Measurements from ENCODE around the gene GPR21.
A peak's percentile ranks its signal among the peaks of the same experiment; 100 is the strongest.

Gene GPR21

DNA sequence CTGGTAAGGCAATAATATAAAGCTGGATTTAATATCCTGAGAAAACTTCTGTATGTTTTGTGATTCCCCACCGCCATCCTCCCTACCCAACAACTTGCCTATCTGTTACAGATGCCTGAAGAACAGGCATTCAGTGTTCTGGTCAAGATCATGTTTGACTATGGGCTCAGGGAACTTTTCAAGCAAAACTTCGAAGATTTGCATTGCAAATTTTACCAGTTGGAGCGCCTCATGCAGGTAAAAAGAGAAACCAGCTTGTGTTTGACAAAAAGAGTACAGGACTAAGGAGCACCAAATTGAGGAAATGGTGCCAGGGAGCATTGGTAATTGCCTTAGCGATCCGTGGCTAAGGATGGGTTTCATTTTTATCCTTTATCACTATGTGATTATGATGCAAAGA is 40.0 kb downstream of the GPR21 start:
- H3K27ac ChIP-seq (ENCODE audit: low read depth in 2 of 2, low read length in 2 of 2), result no peak overlapping the region
- H3K27me3 ChIP-seq (ENCODE audit: control insufficient read depth in 2 of 2, insufficient read depth in 2 of 2, low read length in 2 of 2), result no peaks in the 10 kb centered on the region
- H3K9me3 ChIP-seq (ENCODE audit: control insufficient read depth in 2 of 2, low read length in 2 of 2), result no peaks in the 10 kb centered on the region
- peaks cover 27 to 41% of the 10 kb centered on the region in 2 donors for H3K36me3 ChIP-seq (ENCODE audit: control insufficient read depth in 2 of 2, insufficient read depth in 2 of 2, low read length in 2 of 2)
- no peak overlapping the region for H3K9ac ChIP-seq (ENCODE audit: low read depth in 1 of 2, low read length in 2 of 2)
- no peak overlapping the region for H3K4me3 ChIP-seq (ENCODE audit: low read length in 2 of 2)
- no peaks in the 10 kb centered on the region for H3K4me1 ChIP-seq (ENCODE audit: control insufficient read depth in 2 of 2, insufficient read depth in 2 of 2, low read length in 2 of 2)

DNA sequence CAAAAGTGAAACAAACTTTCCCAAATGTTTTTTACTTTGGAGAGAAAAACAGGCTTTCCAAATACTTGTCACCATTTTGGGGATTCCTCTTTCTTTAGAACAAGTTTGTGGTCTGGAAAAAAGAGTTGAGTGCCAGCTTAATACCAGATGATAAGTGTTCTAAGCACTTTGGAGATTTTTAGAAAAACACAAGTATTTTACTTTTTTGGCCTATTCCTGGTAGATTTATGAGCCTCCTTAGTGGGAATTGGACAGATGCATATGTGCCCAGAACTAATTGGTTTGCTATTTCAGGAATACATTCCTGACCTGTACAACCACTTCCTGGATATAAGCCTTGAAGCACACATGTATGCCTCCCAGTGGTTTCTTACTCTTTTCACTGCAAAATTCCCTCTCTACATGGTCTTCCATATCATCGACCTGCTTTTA is 40.5 kb downstream of the GPR21 start:
- Histone ChIP-seq H3K4me1 (ENCODE audit: control insufficient read depth in 2 of 2, insufficient read depth in 2 of 2, low read length in 2 of 2) (no peaks in the 10 kb centered on the region), H3K9ac (ENCODE audit: low read depth in 1 of 2, low read length in 2 of 2) (no peak overlapping the region), H3K27ac (ENCODE audit: low read depth in 2 of 2, low read length in 2 of 2) (peak overlapping the region; percentile 4 to 11), H3K27me3 (ENCODE audit: control insufficient read depth in 2 of 2, insufficient read depth in 2 of 2, low read length in 2 of 2) (no peaks in the 10 kb centered on the region), H3K36me3 (ENCODE audit: control insufficient read depth in 2 of 2, insufficient read depth in 2 of 2, low read length in 2 of 2) (peaks cover 33 to 39% of the 10 kb centered on the region in 2 donors), H3K4me3 (ENCODE audit: low read length in 2 of 2) (no peak overlapping the region), H3K9me3 (ENCODE audit: control insufficient read depth in 2 of 2, low read length in 2 of 2) (no peaks in the 10 kb centered on the region)

DNA sequence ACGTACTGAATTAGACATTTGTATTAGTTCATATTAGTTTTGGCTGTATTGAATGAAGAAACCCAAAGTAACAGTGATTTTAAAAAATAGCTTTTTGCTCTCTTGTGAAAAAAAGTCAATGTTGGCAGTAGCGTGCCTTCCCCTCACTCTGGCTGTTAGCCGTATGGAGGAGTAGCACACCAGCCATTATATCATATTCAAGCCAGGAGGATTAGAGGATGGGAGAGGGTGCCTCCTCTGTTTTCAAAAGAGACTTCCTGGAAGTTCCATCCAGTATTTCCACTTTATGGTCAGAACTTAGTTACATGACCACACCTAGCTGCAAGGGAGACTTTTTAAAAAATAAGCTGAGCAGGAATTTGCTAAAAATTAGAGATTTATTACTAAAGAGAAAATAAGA is 41.2 kb downstream of the GPR21 start:
- H3K27ac ChIP-seq (ENCODE audit: low read depth in 2 of 2, low read length in 2 of 2), result peak overlapping the region in 1 of 2 donors; percentile 11
- H3K9ac ChIP-seq (ENCODE audit: low read depth in 1 of 2, low read length in 2 of 2), result no peak overlapping the region
- H3K4me3 ChIP-seq (ENCODE audit: low read length in 2 of 2), result no peak overlapping the region
- no peaks in the 10 kb centered on the region for H3K27me3 ChIP-seq (ENCODE audit: control insufficient read depth in 2 of 2, insufficient read depth in 2 of 2, low read length in 2 of 2)
- no peaks in the 10 kb centered on the region for H3K4me1 ChIP-seq (ENCODE audit: control insufficient read depth in 2 of 2, insufficient read depth in 2 of 2, low read length in 2 of 2)
- no peaks in the 10 kb centered on the region for H3K9me3 ChIP-seq (ENCODE audit: control insufficient read depth in 2 of 2, low read length in 2 of 2)
- peaks cover 35 to 42% of the 10 kb centered on the region in 2 donors for H3K36me3 ChIP-seq (ENCODE audit: control insufficient read depth in 2 of 2, insufficient read depth in 2 of 2, low read length in 2 of 2)

DNA sequence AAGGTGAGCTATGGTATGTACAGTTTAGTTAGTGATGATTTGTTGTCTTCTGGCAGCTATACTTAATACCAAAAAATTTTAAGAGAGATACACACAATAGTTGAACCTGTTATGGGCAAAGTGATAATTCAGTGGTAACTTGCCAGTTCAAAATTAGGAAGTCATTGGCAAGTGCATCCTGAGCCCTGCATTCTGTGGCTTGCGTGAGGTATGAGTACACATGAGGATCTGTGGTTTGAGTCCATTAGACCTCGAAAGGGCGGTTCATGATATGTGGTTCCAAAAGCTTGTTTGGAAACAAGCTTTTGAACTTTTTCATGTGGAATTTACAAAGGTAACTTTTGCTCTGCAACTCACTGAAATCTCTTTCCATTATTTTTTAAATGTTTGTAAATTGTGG is 47.0 kb downstream of the GPR21 start:
- Histone ChIP-seq H3K9ac (ENCODE audit: low read depth in 1 of 2, low read length in 2 of 2) (no peak overlapping the region), H3K27ac (ENCODE audit: low read depth in 2 of 2, low read length in 2 of 2) (no peak overlapping the region), H3K27me3 (ENCODE audit: control insufficient read depth in 2 of 2, insufficient read depth in 2 of 2, low read length in 2 of 2) (no peaks in the 10 kb centered on the region), H3K4me3 (ENCODE audit: low read length in 2 of 2) (no peak overlapping the region), H3K9me3 (ENCODE audit: control insufficient read depth in 2 of 2, low read length in 2 of 2) (no peaks in the 10 kb centered on the region), H3K4me1 (ENCODE audit: control insufficient read depth in 2 of 2, insufficient read depth in 2 of 2, low read length in 2 of 2) (no peaks in the 10 kb centered on the region), H3K36me3 (ENCODE audit: control insufficient read depth in 2 of 2, insufficient read depth in 2 of 2, low read length in 2 of 2) (peaks cover 24 to 40% of the 10 kb centered on the region in 2 donors)

DNA sequence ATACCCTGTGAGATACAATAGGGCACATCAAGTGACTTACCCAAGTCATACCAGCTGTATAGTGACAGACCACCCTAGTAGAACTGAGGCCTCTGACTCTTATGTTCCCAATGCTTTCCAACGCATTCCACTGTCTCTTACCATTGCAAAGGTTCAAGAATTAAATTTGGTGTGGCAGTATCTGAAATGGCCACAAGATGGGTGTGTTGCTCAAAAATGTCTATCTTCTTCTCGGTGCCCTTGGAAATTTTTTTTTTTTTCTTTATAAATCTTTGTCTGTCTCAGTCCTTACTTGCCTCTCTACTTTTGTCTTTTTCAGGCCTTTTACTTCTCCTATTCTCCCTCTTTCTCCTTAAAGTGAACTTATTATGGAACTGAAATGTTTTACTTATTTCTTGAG is 48.4 kb downstream of the GPR21 start:
- peaks cover 30 to 35% of the 10 kb centered on the region in 2 donors for H3K36me3 ChIP-seq (ENCODE audit: control insufficient read depth in 2 of 2, insufficient read depth in 2 of 2, low read length in 2 of 2)
- no peak overlapping the region for H3K9ac ChIP-seq (ENCODE audit: low read depth in 1 of 2, low read length in 2 of 2)
- H3K9me3 ChIP-seq (ENCODE audit: control insufficient read depth in 2 of 2, low read length in 2 of 2), result no peaks in the 10 kb centered on the region
- H3K27me3 ChIP-seq (ENCODE audit: control insufficient read depth in 2 of 2, insufficient read depth in 2 of 2, low read length in 2 of 2), result no peaks in the 10 kb centered on the region
- no peak overlapping the region for H3K4me3 ChIP-seq (ENCODE audit: low read length in 2 of 2)
- H3K27ac ChIP-seq (ENCODE audit: low read depth in 2 of 2, low read length in 2 of 2), result no peak overlapping the region
- H3K4me1 ChIP-seq (ENCODE audit: control insufficient read depth in 2 of 2, insufficient read depth in 2 of 2, low read length in 2 of 2), result no peaks in the 10 kb centered on the region

DNA sequence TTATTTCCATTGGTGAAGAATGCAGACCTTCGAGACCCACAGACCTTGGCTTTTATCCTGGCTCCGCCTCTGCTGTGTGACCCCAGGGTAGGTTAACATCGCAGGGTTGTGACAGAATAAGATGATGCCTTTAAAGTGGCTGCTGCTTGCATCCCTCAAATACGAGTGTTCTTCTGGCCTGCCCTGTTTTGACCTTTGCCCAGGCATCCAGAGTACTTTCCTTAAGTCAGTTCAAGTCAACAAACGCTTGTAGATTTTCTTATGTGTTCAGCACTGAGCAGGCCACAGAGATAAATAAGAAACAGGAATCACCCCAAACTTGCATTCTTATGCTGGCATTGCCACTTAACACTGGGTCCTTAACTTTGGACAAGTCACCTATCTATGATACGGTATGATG is 50.2 kb downstream of the GPR21 start:
- Histone ChIP-seq H3K9me3 (ENCODE audit: control insufficient read depth in 2 of 2, low read length in 2 of 2) (no peaks in the 10 kb centered on the region), H3K9ac (ENCODE audit: low read depth in 1 of 2, low read length in 2 of 2) (no peak overlapping the region), H3K27ac (ENCODE audit: low read depth in 2 of 2, low read length in 2 of 2) (no peak overlapping the region), H3K27me3 (ENCODE audit: control insufficient read depth in 2 of 2, insufficient read depth in 2 of 2, low read length in 2 of 2) (no peaks in the 10 kb centered on the region), H3K4me3 (ENCODE audit: low read length in 2 of 2) (no peak overlapping the region), H3K36me3 (ENCODE audit: control insufficient read depth in 2 of 2, insufficient read depth in 2 of 2, low read length in 2 of 2) (peaks cover 30 to 32% of the 10 kb centered on the region in 2 donors), H3K4me1 (ENCODE audit: control insufficient read depth in 2 of 2, insufficient read depth in 2 of 2, low read length in 2 of 2) (no peaks in the 10 kb centered on the region)

DNA sequence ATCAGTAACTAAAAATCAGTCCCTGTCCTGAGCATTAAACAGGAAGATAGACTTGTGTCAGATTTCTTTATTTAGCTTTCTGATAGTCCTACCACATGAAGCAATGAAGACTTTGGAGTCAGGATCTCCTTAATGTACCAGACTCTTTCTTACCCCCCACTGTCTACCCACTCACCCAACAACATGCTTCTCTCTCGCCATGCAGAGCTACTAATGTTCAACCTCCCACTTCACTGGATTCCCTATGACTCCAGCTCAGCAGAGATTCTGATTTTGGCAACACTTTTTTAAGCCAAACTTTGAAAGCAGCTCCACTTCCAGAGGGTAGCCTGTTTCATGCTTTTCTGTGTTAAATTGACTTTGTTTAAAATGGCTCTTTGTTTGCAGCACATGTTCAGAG is 50.8 kb downstream of the GPR21 start:
- H3K4me3 ChIP-seq (ENCODE audit: low read length in 2 of 2), result no peak overlapping the region
- H3K9ac ChIP-seq (ENCODE audit: low read depth in 1 of 2, low read length in 2 of 2), result no peak overlapping the region

More for the DNA sequence above, 50.8 kb downstream of the GPR21 start:
- Histone ChIP-seq H3K27ac (ENCODE audit: low read depth in 2 of 2, low read length in 2 of 2) (no peak overlapping the region), H3K9me3 (ENCODE audit: control insufficient read depth in 2 of 2, low read length in 2 of 2) (no peaks in the 10 kb centered on the region), H3K4me1 (ENCODE audit: control insufficient read depth in 2 of 2, insufficient read depth in 2 of 2, low read length in 2 of 2) (no peaks in the 10 kb centered on the region), H3K27me3 (ENCODE audit: control insufficient read depth in 2 of 2, insufficient read depth in 2 of 2, low read length in 2 of 2) (no peaks in the 10 kb centered on the region), H3K36me3 (ENCODE audit: control insufficient read depth in 2 of 2, insufficient read depth in 2 of 2, low read length in 2 of 2) (peaks cover 27 to 33% of the 10 kb centered on the region in 2 donors)

Measured in mucosa of rectum (tissue), 2 donors.